HL-60 (cell line): ENCODE data around the gene POLD2.

Experiments
- CTCF ChIP-seq: IDR thresholded peaks from one replicate; pipeline ENCODE4 v1.5.1; 2011; ENCODE audit warnings: low read length, control low read depth, inconsistent platforms; ENCODE audit not compliant: insufficient read depth
- GABPA ChIP-seq: IDR thresholded peaks from 2 replicates; pipeline ENCODE4 v1.6.1; 2012; ENCODE audit warnings: low read depth
- POLR2AphosphoS5 ChIP-seq: IDR thresholded peaks from 2 replicates; pipeline ENCODE4 v1.6.1; 2012; ENCODE audit warnings: low read depth
- REST ChIP-seq: IDR thresholded peaks from 2 replicates; pipeline ENCODE4 v1.6.1; 2012; ENCODE audit warnings: low read depth; ENCODE audit not compliant: insufficient replicate concordance
- SPI1 ChIP-seq: IDR thresholded peaks from 2 replicates; pipeline ENCODE4 v1.6.1; 2012; ENCODE audit warnings: low read depth, mild to moderate bottlenecking, borderline replicate concordance

- TF ChIP-seq POLR2AphosphoS5 (no peak), CTCF (no peak), REST (no peak), GABPA (no peak), SPI1 (no peak)
Observed at GRCh38 chr7:44150466-44150832, 27.1 kb upstream of the POLD2 start.
